Measurements from ENCODE around the gene FGF11.
"Not testable (repeated sequence)": the region's sequence is repeated elsewhere in the genome, so short reads cannot be mapped to it uniquely, and the experiment has no call there.

Gene FGF11

GRCh38 chr17:7464081-7464480, 24.8 kb downstream of the FGF11 start:
- DNase-seq: no peak

- no peak for DNase-seq
These were observed 26.4 kb downstream of the FGF11 start for GRCh38 chr17:7465597-7466275.

- no peak for DNase-seq
These were observed 27.0 kb downstream of the FGF11 start for GRCh38 chr17:7466318-7466638.

- no peak for DNase-seq
These were observed 27.5 kb downstream of the FGF11 start for GRCh38 chr17:7466639-7467341.

DNA sequence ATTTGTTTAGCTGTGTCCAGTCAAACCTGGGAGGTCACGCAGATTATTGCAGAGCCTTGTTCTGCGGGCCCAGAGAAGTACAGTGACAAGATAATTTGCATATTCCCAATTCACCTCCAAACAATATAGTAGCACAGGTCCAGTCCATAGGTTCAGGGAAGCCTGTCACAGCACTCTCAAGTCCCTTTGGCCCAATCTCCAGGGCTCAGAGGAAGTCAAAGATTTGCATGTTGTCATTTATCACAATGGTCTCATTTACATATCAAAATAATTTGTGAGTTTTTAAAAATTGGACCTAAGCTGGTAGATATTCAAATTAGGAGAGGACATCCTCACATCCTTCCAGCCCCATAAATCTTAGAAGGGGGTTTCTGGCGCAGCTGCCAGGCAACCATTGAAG, 28.2 kb downstream of the FGF11 start:
- no peak for DNase-seq

DNA sequence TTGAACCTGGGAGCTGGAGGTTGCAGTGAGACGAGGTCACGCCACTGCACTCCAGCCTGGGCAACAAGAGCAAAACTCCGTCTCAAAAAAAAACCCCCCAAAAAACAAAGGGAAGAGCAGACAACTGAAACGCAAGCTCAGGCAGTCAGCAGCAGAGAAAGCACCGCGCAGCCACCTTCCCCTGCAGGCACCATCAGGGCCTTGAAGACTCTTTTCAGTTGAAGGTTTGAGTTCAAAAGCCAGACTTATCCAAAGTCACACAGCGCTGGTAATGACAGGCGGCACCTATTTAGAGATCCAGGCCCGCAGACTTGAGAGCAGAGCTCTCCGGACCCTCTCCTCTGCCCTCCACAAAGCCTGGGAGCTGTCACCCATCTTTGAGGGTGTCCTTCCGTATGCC, 29.0 kb downstream of the FGF11 start:
- no peak for DNase-seq

DNA sequence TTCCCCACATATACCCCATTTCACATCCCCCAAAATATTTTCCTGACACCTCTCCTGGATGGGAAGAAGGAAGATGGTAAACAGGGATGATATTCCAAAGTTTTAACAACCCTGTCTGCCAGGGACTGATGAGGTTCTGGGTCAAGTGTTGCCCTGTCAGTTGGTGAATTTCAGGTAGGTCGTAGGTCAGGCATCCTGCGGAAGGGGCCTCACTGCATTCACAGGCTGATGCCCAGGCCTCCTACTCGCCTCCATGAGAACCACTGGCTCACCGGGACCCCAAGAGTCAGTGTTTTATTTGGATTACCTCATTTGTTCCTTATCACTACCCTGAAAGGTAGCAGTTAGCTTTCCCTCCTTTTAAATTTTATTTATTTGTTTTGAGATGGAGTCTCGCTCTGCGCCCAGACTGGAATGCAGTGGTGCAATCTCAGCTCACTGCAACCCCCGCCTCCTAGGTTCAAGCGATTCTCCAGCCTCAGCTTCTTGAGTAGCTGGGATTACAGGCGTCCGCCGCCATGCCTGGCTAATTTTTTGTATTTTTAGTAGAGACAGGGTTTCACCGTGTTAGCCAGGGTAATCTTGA, 29.6 kb downstream of the FGF11 start:
- DNase-seq: no peak

GRCh38 chr17:7469843-7470242, 30.5 kb downstream of the FGF11 start:
- not testable (repeated sequence) for DNase-seq

- DNase-seq: not testable (repeated sequence)
These were observed 31.2 kb downstream of the FGF11 start for GRCh38 chr17:7470457-7470973.

- DNase-seq: no peak
These were observed 32.4 kb downstream of the FGF11 start for GRCh38 chr17:7471729-7472128.

DNA sequence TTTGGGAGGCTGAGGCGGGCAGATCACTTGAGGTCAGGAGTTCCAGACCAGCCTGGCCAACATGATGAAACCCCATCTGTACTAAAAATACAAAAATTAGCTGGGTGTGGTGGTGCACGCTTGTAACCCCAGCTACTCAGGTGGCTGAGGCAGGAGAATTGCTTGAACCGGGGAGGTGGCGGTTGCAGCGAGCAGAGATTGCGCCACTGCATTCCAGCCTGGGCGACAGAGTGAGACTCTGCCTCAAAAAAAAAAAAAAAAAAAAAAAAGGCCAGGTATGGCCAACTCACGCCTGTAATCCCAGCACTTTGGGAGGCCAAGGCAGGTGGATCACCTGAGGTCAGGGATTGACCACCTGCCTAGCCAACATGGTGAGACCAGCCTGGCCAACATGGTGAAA, 35.5 kb downstream of the FGF11 start:
- not testable (repeated sequence) for DNase-seq

- no peak for DNase-seq
These were observed 36.6 kb downstream of the FGF11 start for GRCh38 chr17:7475764-7476422.

DNA sequence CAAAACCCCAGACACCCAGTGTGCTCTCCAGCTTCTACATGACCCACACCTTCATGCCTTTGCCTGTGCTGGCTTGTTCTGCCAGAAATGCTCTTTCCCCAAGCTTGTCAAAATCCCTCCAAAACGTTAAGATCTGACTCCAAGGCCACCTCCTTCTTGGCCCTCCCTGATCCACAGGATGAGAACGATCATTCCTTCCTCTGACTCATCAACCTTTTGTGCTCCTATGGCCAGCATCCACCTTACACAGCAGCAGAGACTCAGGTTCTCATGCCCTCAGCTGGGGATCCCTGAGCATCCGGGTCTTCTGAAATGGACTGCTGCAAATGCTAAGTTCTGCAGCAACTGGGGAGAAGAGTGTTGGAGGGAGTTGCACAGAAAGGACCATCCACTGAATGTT, 37.2 kb downstream of the FGF11 start:
- no peak for DNase-seq

DNA sequence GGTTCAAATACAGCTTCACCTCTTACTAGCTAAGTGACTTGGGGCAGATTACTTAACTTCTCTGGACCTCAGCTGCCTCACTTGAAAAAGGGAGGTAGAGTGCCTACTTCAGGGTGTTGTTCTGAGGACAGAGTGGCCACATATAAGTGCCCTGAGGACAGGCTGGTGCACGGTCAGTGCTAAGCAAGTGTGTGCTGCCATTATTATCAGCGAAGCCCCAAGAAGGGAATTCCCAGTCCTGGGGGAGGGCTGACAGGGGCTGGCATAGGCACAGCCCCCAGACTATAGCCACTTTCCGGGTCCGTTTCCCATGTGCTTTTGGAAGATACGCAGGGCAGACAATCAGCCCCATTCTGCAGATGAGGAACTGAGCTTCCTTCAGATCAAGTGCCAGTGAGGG, 37.6 kb downstream of the FGF11 start:
- no peak for DNase-seq

- DNase-seq: no peak
These were observed 38.3 kb downstream of the FGF11 start for GRCh38 chr17:7477392-7478275.

DNA sequence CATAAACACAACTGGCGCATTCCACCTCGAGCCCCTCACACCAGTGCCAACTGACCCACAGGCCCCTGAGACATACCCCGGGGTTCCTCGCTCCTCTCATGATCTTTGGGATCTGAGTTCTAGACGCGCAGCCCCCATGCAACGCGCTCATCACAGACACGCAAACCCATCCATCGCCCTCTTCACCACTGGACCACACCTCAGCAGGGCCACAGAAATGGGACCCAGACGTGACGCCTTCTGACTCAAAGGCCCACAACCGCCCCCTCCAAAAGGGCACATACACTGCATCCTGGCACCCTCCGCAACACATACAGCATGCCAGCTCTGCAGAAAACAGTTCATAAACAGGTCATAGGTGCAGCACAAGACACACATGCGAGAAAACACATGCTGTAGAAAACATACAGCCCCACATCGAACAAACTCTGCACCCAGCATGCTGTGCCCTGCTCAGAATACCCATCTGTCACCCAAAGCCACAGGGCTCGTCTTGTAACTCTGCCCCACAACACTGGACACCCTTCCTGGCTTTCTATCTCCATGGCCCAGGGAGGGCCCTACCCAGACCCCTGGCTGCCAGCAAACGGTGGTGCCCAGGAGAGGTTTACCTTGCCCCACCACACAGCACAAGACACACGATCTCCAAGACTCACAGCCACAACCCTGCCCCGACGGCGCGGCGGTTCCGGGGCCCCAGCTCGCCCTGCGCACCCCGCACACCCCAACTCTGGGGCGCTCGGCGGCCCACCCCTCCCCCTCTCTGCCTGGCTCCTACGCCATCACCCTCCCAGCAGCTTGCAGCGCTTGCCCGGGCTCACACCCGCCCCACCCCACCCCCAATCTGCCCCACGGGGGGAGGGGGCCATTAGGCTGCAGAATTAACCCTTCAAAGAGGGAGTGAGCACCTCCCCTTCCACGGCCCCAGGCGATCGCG, 39.2 kb downstream of the FGF11 start:
- DNase-seq: no peak

DNA sequence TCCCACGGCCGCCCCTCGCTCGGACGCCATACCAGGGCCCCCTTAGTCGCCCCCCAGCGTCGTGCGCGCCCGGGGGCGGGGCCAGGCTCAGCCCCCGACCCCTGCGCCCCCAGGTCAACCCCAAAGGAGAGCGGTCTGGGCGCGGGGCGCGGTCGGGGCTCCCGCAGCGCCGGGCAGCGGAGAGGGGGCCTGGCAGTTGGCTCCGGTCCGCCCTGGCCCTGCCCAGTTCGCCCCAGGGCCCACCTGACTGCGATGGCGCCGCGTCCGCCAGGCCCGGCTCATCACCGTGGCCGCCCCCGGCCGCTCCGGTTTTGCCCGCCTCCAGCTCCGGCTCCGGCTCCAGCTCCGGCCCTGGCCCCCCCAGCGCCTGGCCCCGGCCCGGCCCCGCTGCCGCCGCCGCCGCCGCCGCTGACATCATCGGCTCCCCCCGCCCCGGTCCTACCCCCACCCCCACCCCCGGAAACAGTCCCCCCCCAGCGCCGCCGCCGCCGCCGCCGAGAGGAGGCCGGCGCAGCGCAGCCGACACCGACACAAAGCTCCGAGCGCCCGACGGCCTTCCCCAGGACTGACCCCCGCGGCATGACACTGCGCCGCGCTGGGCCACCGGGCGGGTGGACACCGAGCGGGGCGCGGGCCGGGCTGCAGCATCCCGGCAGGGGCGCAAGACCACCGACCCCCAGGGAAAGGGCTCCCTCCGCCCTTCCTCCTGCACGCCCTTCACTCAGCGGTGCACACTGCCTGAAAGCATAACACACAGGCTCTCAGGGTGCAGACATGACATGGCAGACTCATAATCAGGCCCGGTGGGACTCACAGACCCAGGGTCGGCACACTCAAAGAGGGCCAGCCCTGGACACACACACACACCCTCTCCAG, 40.1 kb downstream of the FGF11 start, which contains the start of gene ZBTB4:
TSS of gene ZBTB4 (minus strand) at position 419 of the 876 bp plus-strand sequence. CDS start 12,830 bp downstream, outside the sequence.
- DNase-seq: peak; percentile 24

DNA sequence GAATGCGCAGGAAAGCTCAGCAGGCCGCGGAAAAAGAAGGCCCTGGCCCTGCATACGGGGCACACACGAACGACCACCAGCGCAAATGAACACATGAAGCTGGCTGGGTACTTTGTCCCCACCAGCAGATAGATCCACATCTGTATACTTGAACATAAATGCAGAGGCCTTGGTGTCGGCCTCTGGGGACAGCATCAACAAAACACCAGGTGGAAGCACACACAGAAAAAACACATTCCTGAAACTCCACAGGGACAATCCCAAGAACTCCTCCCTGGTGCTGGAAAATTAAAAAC, 40.7 kb downstream of the FGF11 start:
- no peak for DNase-seq

DNA sequence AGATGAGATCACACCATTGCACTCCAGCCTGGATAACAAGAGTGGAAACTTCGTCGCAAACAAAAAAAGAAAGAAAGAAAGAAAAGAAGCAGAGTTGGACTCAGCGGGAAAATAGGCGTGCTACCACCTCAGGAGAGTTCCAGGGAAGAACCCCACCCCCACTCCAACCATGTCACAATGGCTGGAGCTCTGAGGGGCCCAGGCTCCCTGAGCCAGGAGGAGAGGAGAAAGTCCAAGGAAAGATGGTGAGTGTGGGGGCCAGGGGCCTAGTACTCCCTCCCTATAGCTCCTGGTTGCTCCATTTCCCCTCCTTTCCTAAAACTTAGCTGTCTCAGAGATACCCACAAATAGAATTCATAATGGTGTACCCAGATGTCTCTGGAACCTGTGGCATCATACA, 42.0 kb downstream of the FGF11 start, which contains the start of gene SLC35G6:
TSS of gene SLC35G6 (plus strand) at position 172 of the 400 bp plus-strand sequence. CDS start at position 243, 71 bp downstream.
- not testable (repeated sequence) for DNase-seq
